HepG2 (cell line): ENCODE results near the gene TUBA4A. TPM values are rescaled to one million over a fixed set of nuclear protein-coding genes. Genes with fewer than 3 reads are reported as not detected.

ENCODE experiments used
- ARID2 ChIP-seq: sonication (generic); formaldehyde crosslinking; IDR thresholded peaks from 2 replicates; pipeline ENCODE4 v1.8.1; 2022; ENCODE audit warnings: mild to moderate bottlenecking, missing genetic modification reagents, borderline replicate concordance
- HOXA9 ChIP-seq: sonication (generic); formaldehyde crosslinking; IDR thresholded peaks from 2 replicates; pipeline ENCODE4 v1.8.1; 2022; ENCODE audit warnings: missing genetic modification reagents, mild to moderate bottlenecking, moderate library complexity, borderline replicate concordance
- IKZF1 ChIP-seq: fragments of 450-650 bp; IDR thresholded peaks from 2 replicates; pipeline ENCODE4 v1.7.1; 2016
- IRF2 ChIP-seq: IDR thresholded peaks from 2 replicates; pipeline ENCODE4 v1.6.1; 2018; ENCODE audit warnings: missing genetic modification reagents, missing compliant biosample characterization
- SNAPC4 ChIP-seq: sonication (generic); formaldehyde crosslinking; IDR thresholded peaks from 2 replicates; pipeline ENCODE4 v1.4.0; 2020; ENCODE audit warnings: mild to moderate bottlenecking, missing genetic modification reagents
- SNRNP70 ChIP-seq: fragments of 200-400 bp; formaldehyde crosslinking; IDR thresholded peaks from 2 replicates; pipeline ENCODE4 v1.6.1; 2017; ENCODE audit warnings: mild to moderate bottlenecking, low read depth, low read length, moderate library complexity
- ZFP1 ChIP-seq: IDR thresholded peaks from 2 replicates; pipeline ENCODE4 v1.6.1; 2016
- ZNF101 ChIP-seq: sonication (generic); formaldehyde crosslinking; IDR thresholded peaks from 2 replicates; pipeline ENCODE4 v1.4.0; 2020; ENCODE audit warnings: mild to moderate bottlenecking, low read depth, missing genetic modification reagents, borderline replicate concordance
- ZNF30 ChIP-seq: sonication (generic); formaldehyde crosslinking; IDR thresholded peaks from 2 replicates; pipeline ENCODE4 v1.5.0; 2020; ENCODE audit warnings: mild to moderate bottlenecking, missing genetic modification reagents
- ZNF354B ChIP-seq: sonication (generic); formaldehyde crosslinking; IDR thresholded peaks from 2 replicates; pipeline ENCODE4 v1.8.0; 2022; ENCODE audit warnings: mild to moderate bottlenecking, missing genetic modification reagents
- ZNF501 ChIP-seq: sonication (generic); formaldehyde crosslinking; IDR thresholded peaks from 2 replicates; pipeline ENCODE4 v1.5.1; 2020; ENCODE audit warnings: mild to moderate bottlenecking, moderate library complexity, missing genetic modification reagents
- ZNF549 ChIP-seq: sonication (generic); formaldehyde crosslinking; IDR thresholded peaks from 2 replicates; pipeline ENCODE4 v1.5.0; 2020; ENCODE audit warnings: missing genetic modification reagents
- ZNF557 ChIP-seq: sonication (generic); formaldehyde crosslinking; IDR thresholded peaks from 2 replicates; pipeline ENCODE4 v1.4.0; 2020; ENCODE audit warnings: missing genetic modification reagents
- ZNF713 ChIP-seq: sonication (generic); formaldehyde crosslinking; IDR thresholded peaks from 2 replicates; pipeline ENCODE4 v1.4.0; 2020; ENCODE audit warnings: mild to moderate bottlenecking, missing genetic modification reagents
- ZNF816 ChIP-seq: sonication (generic); formaldehyde crosslinking; IDR thresholded peaks from 2 replicates; pipeline ENCODE4 v1.8.0; 2022; ENCODE audit warnings: missing genetic modification reagents, mild to moderate bottlenecking, borderline replicate concordance
- polyA plus RNA-seq, 8 experiments: library from polyadenylated mRNA; depleted of rRNA in 3 of 8; stranded (reverse) in 7 of 8; unstranded in 1 of 8; fragments of >200 nt; fragmentation: Illumina TruSeq in 4 of 8; extraction: Trizol in 4 of 8; gene quantifications; 2 replicates each; pipeline versions ENCODE4 v1.2.1 to v1.2.3, GENCODE V29; 2011 to 2016; ENCODE audit warnings: low read depth in 4 of 8, missing spikeins in 1 of 8, mixed read lengths in 1 of 8; ENCODE audit not compliant: insufficient read depth in 1 of 8
- total RNA-seq, 5 experiments: library from RNA; depleted of rRNA; stranded (reverse); fragments of >200 nt; fragmentation: Illumina TruSeq; extraction: Trizol; gene quantifications; 2 replicates each; pipeline ENCODE4 v1.2.3, GENCODE V29; 2016; ENCODE audit warnings: low read depth in 1 of 5
- TF ChIP-seq, protein P1 (sequence below): IDR thresholded peaks from 2 replicates; pipeline ENCODE4 v1.6.1; 2016; ENCODE audit warnings: missing genetic modification reagents, missing compliant biosample characterization
- TF ChIP-seq, protein P2 (sequence below), 2 experiments: fragments of 450-650 bp in 1 of 2; sonication (generic) in 1 of 2; formaldehyde crosslinking; IDR thresholded peaks; 2 replicates each; pipeline versions ENCODE4 v1.5.0 to v1.8.0; 2020 to 2022; ENCODE audit warnings: mild to moderate bottlenecking in 1 of 2, missing genetic modification reagents in 1 of 2
- TF ChIP-seq, protein P3 (sequence below), 2 experiments: sonication (generic) in 1 of 2; formaldehyde crosslinking in 1 of 2; IDR thresholded peaks; 2 replicates each; pipeline versions ENCODE4 v1.4.0 to v1.6.1; 2016 to 2020; ENCODE audit warnings: borderline replicate concordance in 1 of 2, low read depth in 1 of 2, mild to moderate bottlenecking in 1 of 2, missing genetic modification reagents in 1 of 2

Gene TUBA4A
- total and polyA plus RNA-seq, 2 of the 13 experiments (the other 11 are each of a cell fraction or from before 2014, with no cell fraction given): 1.3 to 12.7 TPM

GRCh38 chr2:219207884-219208740 is 45.6 kb downstream of the TUBA4A start (continued):
- TF ChIP-seq, protein P1, sequence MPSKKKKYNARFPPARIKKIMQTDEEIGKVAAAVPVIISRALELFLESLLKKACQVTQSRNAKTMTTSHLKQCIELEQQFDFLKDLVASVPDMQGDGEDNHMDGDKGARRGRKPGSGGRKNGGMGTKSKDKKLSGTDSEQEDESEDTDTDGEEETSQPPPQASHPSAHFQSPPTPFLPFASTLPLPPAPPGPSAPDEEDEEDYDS: no peak; the same call in 1 of the 2 replicates
- TF ChIP-seq ARID2 (CRISPR knock-in tag): no peak
- TF ChIP-seq ZNF101: no peak
- TF ChIP-seq IRF2: peak; percentile 72; the same call in 1 of the 2 replicates
- no peak for TF ChIP-seq ZNF354B (CRISPR knock-in tag)
- no peak for TF ChIP-seq SNRNP70
- TF ChIP-seq, protein P2, sequence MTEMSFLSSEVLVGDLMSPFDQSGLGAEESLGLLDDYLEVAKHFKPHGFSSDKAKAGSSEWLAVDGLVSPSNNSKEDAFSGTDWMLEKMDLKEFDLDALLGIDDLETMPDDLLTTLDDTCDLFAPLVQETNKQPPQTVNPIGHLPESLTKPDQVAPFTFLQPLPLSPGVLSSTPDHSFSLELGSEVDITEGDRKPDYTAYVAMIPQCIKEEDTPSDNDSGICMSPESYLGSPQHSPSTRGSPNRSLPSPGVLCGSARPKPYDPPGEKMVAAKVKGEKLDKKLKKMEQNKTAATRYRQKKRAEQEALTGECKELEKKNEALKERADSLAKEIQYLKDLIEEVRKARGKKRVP (CRISPR knock-in tag; IDR thresholded peaks at IDR 0.05): peak in 1 of 2 experiments; percentile 70; a peak in 2 of 4 replicates
- no peak for TF ChIP-seq HOXA9 (CRISPR knock-in tag)
- TF ChIP-seq SNAPC4 (CRISPR knock-in tag): no peak
- no peak for TF ChIP-seq ZNF713 (CRISPR knock-in tag)
- no peak for TF ChIP-seq IKZF1
- TF ChIP-seq ZNF557: no peak
- no peak for TF ChIP-seq ZNF549 (CRISPR knock-in tag)
- TF ChIP-seq ZFP1 (CRISPR knock-in tag): peak; percentile 83; the same call in 1 of the 2 replicates
- peak; percentile 63 for TF ChIP-seq ZNF501 (CRISPR knock-in tag)
- no peak; the same call in 1 of the 2 replicates for TF ChIP-seq ZNF816 (CRISPR knock-in tag)
- TF ChIP-seq, protein P3, sequence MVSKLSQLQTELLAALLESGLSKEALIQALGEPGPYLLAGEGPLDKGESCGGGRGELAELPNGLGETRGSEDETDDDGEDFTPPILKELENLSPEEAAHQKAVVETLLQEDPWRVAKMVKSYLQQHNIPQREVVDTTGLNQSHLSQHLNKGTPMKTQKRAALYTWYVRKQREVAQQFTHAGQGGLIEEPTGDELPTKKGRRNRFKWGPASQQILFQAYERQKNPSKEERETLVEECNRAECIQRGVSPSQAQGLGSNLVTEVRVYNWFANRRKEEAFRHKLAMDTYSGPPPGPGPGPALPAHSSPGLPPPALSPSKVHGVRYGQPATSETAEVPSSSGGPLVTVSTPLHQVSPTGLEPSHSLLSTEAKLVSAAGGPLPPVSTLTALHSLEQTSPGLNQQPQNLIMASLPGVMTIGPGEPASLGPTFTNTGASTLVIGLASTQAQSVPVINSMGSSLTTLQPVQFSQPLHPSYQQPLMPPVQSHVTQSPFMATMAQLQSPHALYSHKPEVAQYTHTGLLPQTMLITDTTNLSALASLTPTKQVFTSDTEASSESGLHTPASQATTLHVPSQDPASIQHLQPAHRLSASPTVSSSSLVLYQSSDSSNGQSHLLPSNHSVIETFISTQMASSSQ (IDR thresholded peaks at IDR 0.05; ENCODE audit: low read depth): no peak; the same call in none of the 2 replicates
- TF ChIP-seq, protein P3 (CRISPR knock-in tag; IDR thresholded peaks at IDR 0.05; ENCODE audit: borderline replicate concordance): no peak; the same call in 1 of the 2 replicates
- TF ChIP-seq ZNF30 (CRISPR knock-in tag): no peak
